ENCODE measurements around the gene SELENOO. TPM values are rescaled to one million over a fixed set of nuclear protein-coding genes. Genes with fewer than 3 reads are reported as not detected.
"Not testable (repeated sequence)": the region's sequence is repeated elsewhere in the genome, so short reads cannot be mapped to it uniquely, and the experiment has no call there.

The SELENOO gene
- total RNA-seq, 1 experiment from 2014 or later = 32.8 TPM

GRCh38 chr22:50165436-50166123 is 35.2 kb upstream of the SELENOO start:
- Histone ChIP-seq H3K9ac (ENCODE audit: low read length) (no peak overlapping the region), H3K9me2 (replicated peaks; ENCODE audit: low read length) (no peaks in the 10 kb centered on the region), H2AFZ (ENCODE audit: low read length) (no peak overlapping the region), H3K27ac (ENCODE audit: low read length) (no peak overlapping the region), H3F3A (ENCODE audit: low read length, unreplicated experiment) (no peaks in the 10 kb centered on the region), H3K79me2 (ENCODE audit: low read length) (no peaks in the 10 kb centered on the region), H3K4me1 (ENCODE audit: insufficient read depth, low read length) (no peaks in the 10 kb centered on the region), H3K9me3 (ENCODE audit: low read length) (no peaks in the 10 kb centered on the region), H3K36me3 (ENCODE audit: low read depth, low read length) (no peaks in the 10 kb centered on the region), H3K4me2 (ENCODE audit: low read length) (no peak overlapping the region), H3K27me3 (ENCODE audit: low read length) (no peaks in the 10 kb centered on the region), H4K20me1 (ENCODE audit: low read length) (no peaks in the 10 kb centered on the region), H3K4me3 (ENCODE audit: low read length) (no peak overlapping the region)
- ChIA-PET CTCF (no interaction called here), POLR2A (ENCODE audit: unreplicated experiment) (no interaction called here)
- DNase-seq (no peak), ATAC-seq (no peak)
- TF ChIP-seq EZH2 (IDR thresholded peaks at IDR 0.05; ENCODE audit: low read length, unreplicated experiment) = no peak
- no peak for TF ChIP-seq CTCF (conservative IDR thresholded peaks at IDR 0.05; ENCODE audit: low read depth, low read length)
- TF ChIP-seq EZH2phosphoT487 (IDR thresholded peaks at IDR 0.05; ENCODE audit: borderline replicate concordance, low read length) = no peak
- intact Hi-C loops (cut with micrococcal nuclease) = no loop called here
- BruUV-seq (replicated peaks) = no TSS peak

DNA sequence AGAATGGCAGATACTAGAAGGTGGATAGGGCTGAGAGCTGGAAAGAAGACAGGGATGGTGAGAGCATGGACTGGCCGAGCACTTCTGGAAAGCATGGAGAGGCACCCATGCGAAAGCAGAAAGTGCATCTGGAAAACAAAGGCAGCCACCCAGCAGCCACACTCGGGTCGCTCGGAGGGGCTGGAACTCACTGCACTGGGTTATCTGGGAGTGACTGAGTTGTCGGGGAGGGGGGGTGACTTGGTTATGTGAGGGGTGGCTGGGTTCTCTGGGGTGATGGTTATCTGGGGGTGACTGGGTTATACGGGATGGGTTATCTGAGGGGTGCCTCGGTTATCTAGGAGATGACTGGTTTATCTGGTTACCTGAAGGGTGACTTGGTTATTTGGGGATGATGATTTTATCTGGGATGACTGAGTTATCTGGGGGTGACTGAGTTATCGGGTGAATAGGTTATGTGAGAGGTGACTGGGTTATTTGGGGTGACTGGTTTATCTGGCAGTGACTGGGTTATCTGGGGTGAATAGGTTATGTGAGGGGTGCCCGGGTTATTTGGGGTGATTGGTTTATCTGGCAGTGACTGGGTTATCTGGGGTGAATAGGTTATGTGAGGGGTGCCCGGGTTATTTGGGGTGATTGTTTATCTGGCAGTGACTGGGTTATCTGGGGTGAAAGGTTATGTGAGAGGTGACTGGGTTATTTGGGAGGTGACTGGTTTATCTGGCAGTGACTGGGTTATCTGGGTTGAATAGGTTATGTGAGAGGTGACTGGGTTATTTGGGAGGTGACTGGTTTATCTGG is 32.9 kb upstream of the SELENOO start:
- ChIA-PET CTCF (no interaction called here), POLR2A (ENCODE audit: unreplicated experiment) (no interaction called here)
- intact Hi-C loops (cut with micrococcal nuclease) = no loop called here
- no peak overlapping the region for H2AFZ ChIP-seq (ENCODE audit: low read length)
- no peak overlapping the region for H3K4me2 ChIP-seq (ENCODE audit: low read length)
- no peak for DNase-seq
- no peaks in the 10 kb centered on the region for H3F3A ChIP-seq (ENCODE audit: low read length, unreplicated experiment)
- H3K36me3 ChIP-seq (ENCODE audit: low read depth, low read length) = no peaks in the 10 kb centered on the region
- no peak overlapping the region for H3K27ac ChIP-seq (ENCODE audit: low read length)
- no peaks in the 10 kb centered on the region for H3K9me2 ChIP-seq (replicated peaks; ENCODE audit: low read length)
- no peak overlapping the region for H3K9ac ChIP-seq (ENCODE audit: low read length)
- H3K79me2 ChIP-seq (ENCODE audit: low read length) = no peaks in the 10 kb centered on the region; the same call in 1 of the 2 replicates
- no peak for ATAC-seq
- H3K4me1 ChIP-seq (ENCODE audit: insufficient read depth, low read length) = no peaks in the 10 kb centered on the region
- no peak for TF ChIP-seq EZH2 (IDR thresholded peaks at IDR 0.05; ENCODE audit: low read length, unreplicated experiment)
- no peaks in the 10 kb centered on the region for H4K20me1 ChIP-seq (ENCODE audit: low read length)
- H3K27me3 ChIP-seq (ENCODE audit: low read length) = no peaks in the 10 kb centered on the region
- H3K4me3 ChIP-seq (ENCODE audit: low read length) = no peak overlapping the region
- no TSS peak for BruUV-seq (replicated peaks)
- H3K9me3 ChIP-seq (ENCODE audit: low read length) = no peaks in the 10 kb centered on the region

GRCh38 chr22:50168490-50169180 is 32.2 kb upstream of the SELENOO start:
- H3K27me3 ChIP-seq (ENCODE audit: low read length); H3K9ac ChIP-seq (ENCODE audit: low read length); BruUV-seq (replicated peaks); H3K9me2 ChIP-seq (replicated peaks; ENCODE audit: low read length); intact Hi-C loops (cut with micrococcal nuclease); H3K4me2 ChIP-seq (ENCODE audit: low read length); H3K4me3 ChIP-seq (ENCODE audit: low read length); POLR2A ChIA-PET (ENCODE audit: unreplicated experiment); CTCF ChIA-PET; DNase-seq; H2AFZ ChIP-seq (ENCODE audit: low read length); H3K9me3 ChIP-seq (ENCODE audit: low read length); H3K36me3 ChIP-seq (ENCODE audit: low read depth, low read length); ATAC-seq; H4K20me1 ChIP-seq (ENCODE audit: low read length); H3K79me2 ChIP-seq (ENCODE audit: low read length); H3F3A ChIP-seq (ENCODE audit: low read length, unreplicated experiment); H3K27ac ChIP-seq (ENCODE audit: low read length); H3K4me1 ChIP-seq (ENCODE audit: insufficient read depth, low read length): not testable (repeated sequence)

Data from PC-3 (cell line).